Natural killer cell treated with Interleukin-12 subunit alpha and Interleukin-12 subunit beta and Interleukin-15 and Interleukin-18, amount 100 ng/mL, for 72 hours (primary cell): ENCODE data around the gene SKIC3. TPM values are rescaled to one million over a fixed set of nuclear protein-coding genes. Genes with fewer than 3 reads are reported as not detected.
A peak's percentile ranks its signal among the peaks of the same experiment; 100 is the strongest.

Experiments used
- ATAC-seq, 2 donors: fragments of 150-1000 bp; cut with Tn5 transposase in 1 of 2; sonication (Bioruptor Pico), chemical (Tn5 transposase) in 1 of 2; 2 replicates each; pipeline ENCODE4 v1.10.0; 2021
- DNase-seq: peaks from one replicate; pipeline ENCODE4 v3.0.0; 2022; ENCODE audit warnings: low spot score
- H3K27ac Mint-ChIP-seq, 2 donors: 1 replicate in 1 of 2; 2 replicates in 1 of 2; pipeline ENCODE4 v1.8.0; 2022; ENCODE audit warnings: mixed read lengths in 2 of 2, mild to moderate bottlenecking in 1 of 2, moderate library complexity in 1 of 2
- H3K27me3 Mint-ChIP-seq, 2 donors: 1 replicate in 1 of 2; 2 replicates in 1 of 2; pipeline ENCODE4 v1.8.0; 2022; ENCODE audit warnings: mixed read lengths in 2 of 2
- H3K36me3 Mint-ChIP-seq: one replicate; pipeline ENCODE4 v1.8.0; 2022; ENCODE audit warnings: mixed read lengths
- H3K4me1 Mint-ChIP-seq, 2 donors: 1 replicate in 1 of 2; 2 replicates in 1 of 2; pipeline ENCODE4 v1.8.0; 2022; ENCODE audit warnings: low read depth in 2 of 2, mixed read lengths in 2 of 2, mild to moderate bottlenecking in 1 of 2
- H3K4me3 Mint-ChIP-seq: one replicate; pipeline ENCODE4 v1.8.0; 2022; ENCODE audit warnings: mixed read lengths
- H3K9me3 Mint-ChIP-seq: 2 replicates; pipeline ENCODE4 v1.8.0; 2022; ENCODE audit warnings: mixed read lengths
- total RNA-seq, 2 donors: library from RNA; stranded (reverse); gene quantifications; one replicate each; pipeline ENCODE4 v1.2.3, GENCODE V29; 2022

SKIC3 gene
- 10 to 100 TPM; 59.3 to 64.3 TPM for total RNA-seq

DNA sequence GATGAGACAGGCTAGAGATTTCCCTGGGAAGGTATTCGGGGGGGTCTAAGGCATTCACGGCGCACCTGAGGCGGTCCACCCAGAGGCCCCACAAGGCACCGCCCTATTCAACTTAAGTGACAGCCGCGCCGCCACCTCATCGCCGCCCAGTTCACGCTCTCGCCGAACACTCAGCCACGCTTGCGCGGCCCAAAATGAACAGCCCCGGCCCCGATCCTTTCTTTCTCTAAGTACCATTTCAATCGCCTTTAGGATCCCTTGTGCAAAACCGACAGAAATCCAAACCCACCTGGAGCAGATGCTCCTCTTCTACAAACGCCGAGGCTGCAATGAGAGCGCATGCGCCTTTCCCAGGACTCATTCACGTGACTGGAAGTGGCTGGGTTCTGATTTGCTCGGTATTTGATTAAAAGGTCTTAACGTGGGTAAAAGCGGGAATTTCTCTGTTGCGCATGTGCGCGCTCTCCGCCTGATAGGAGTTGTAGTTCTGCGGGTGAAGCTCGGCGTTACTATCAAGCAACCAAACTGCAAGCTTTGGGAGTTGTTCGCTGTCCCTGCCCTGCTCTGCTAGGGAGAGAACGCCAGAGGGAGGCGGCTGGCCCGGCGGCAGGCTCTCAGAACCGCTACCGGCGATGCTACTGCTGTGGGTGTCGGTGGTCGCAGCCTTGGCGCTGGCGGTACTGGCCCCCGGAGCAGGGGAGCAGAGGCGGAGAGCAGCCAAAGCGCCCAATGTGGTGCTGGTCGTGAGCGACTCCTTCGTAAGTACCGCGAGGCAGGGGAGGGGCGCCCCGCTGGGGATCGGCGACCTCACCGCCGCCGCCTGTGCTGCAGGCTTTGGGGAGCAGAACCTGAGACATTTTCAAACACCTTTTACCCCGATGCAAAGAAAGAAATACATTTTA is at the start of gene SKIC3, which contains the start of gene ARSK:
Gene SKIC3 (minus strand): TSS at position 331 of the 902 bp plus-strand sequence. CDS start 7,827 bp downstream, outside the sequence.
Gene ARSK (plus strand): TSS at position 455 of the 902 bp plus-strand sequence. CDS start 178 bp downstream, at position 633.
- Mint-ChIP-seq H3K4me1 (peaks cover 30 to 35% of the 10 kb centered on the region in 2 donors), H3K27me3 (no peaks in the 10 kb centered on the region), H3K4me3 (peak within 1 kb of the TSS; percentile 98), H3K36me3 (peaks cover 4% of the 10 kb centered on the region), H3K9me3 (no peaks in the 10 kb centered on the region), H3K27ac (peak within 1 kb of the TSS; percentile 92 to 94)
- DNase-seq (peak; percentile 90), ATAC-seq (peak; percentile 92 to 93)

DNA sequence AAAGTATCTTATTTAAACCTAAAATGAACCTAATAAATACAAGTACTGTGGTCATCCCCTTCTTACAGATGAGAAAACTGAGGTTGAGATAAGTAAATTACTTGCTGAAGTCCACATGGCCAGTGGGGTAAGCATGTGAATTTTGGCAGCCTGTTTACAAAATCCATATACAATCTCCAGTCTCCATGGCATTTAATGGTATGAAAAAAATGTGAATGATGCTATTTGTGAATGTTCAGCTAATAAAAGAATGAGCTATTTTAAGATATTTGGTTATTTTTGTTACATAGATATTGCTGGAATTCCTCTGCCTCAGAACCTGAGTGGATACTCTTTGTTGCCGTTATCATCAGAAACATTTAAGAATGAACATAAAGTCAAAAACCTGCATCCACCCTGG is 45.8 kb upstream of the SKIC3 start:
- H3K4me1 Mint-ChIP-seq = no peaks in the 10 kb centered on the region
- H3K4me3 Mint-ChIP-seq = no peak overlapping the region
- ATAC-seq = no peak

DNA sequence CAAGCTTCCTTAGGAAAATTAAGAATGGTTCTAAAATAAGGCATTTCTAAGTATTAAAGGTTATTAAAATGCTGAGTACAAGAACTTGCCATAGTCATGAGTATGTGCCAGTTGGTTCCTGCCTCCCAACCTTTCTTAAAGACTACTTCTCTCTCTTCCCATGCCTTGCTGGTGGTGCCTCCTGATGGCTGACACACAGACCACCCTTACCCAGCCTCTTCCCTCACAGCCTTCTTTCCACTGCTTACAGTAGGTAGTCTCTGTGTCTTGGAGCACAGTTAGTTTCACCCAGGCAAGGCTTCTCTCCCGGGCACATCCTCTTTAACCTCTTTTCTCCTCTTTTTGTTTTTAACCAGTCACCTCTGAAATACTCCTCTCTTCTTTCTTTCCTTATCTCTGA is 44.5 kb upstream of the SKIC3 start:
- DNase-seq (no peak), ATAC-seq (no peak)
- Mint-ChIP-seq H3K4me1 (no peaks in the 10 kb centered on the region), H3K36me3 (no peaks in the 10 kb centered on the region), H3K4me3 (no peak overlapping the region), H3K9me3 (no peaks in the 10 kb centered on the region), H3K27ac (no peak overlapping the region), H3K27me3 (no peaks in the 10 kb centered on the region)

More for the DNA sequence above, 45.8 kb upstream of the SKIC3 start:
- no peak overlapping the region for H3K27ac Mint-ChIP-seq
- H3K9me3 Mint-ChIP-seq = no peaks in the 10 kb centered on the region
- no peaks in the 10 kb centered on the region for H3K27me3 Mint-ChIP-seq
- DNase-seq = no peak
- no peaks in the 10 kb centered on the region for H3K36me3 Mint-ChIP-seq

DNA sequence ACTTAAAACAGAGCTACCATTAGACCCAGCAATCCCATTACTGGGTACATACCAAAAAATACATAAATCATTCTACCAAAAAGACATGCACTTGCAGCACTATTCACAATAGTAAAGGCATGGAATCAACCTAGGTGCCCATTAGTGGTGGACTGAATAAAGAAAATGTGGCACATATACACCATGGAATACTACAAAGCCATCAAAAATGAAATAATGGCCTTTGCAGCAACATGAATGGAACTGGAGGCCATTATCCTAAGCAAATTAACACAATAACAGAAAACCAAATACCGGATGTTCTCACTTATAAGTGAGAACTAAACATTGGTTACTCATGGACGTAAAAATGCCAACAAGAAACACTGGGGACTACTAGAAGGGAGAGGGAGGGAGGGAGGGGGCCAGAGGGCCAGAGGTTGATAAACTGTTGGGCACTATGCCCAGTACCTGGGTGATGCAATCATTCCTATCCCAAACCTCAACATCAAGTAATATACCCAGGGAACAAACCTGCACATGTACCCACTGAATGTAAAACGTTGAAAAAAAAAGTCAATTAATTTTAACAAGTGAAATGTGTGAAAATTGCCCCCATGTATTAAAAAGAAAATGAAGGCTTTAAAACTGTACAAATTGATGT is 40.6 kb upstream of the SKIC3 start:
- ATAC-seq = no peak
- no peak overlapping the region for H3K4me3 Mint-ChIP-seq
- H3K27me3 Mint-ChIP-seq = no peaks in the 10 kb centered on the region
- H3K4me1 Mint-ChIP-seq = peaks cover 6 to 17% of the 10 kb centered on the region in 2 donors
- H3K27ac Mint-ChIP-seq = no peak overlapping the region
- no peak for DNase-seq
- no peaks in the 10 kb centered on the region for H3K9me3 Mint-ChIP-seq
- H3K36me3 Mint-ChIP-seq = no peaks in the 10 kb centered on the region

DNA sequence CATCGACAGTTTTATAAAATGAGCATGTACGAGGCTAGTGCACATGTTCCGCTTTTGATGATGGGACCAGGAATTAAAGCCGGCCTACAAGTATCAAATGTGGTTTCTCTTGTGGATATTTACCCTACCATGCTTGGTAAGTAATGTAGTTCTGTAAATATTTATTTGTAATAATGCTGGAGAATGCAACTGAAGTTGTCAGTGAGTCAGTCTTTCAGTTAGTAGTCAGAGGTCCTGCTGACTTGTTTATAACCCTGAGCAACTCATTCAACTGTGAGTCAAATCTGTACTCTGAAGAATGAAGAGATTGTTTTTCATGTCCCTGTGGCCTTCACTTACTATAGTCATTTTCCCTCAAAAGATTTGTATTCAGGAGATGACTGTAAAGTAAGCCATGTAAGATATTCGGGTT is 36.7 kb upstream of the SKIC3 start:
- Mint-ChIP-seq H3K27ac (no peak overlapping the region), H3K9me3 (no peaks in the 10 kb centered on the region), H3K27me3 (no peaks in the 10 kb centered on the region), H3K4me3 (no peak overlapping the region), H3K36me3 (no peaks in the 10 kb centered on the region), H3K4me1 (peaks cover 9 to 23% of the 10 kb centered on the region in 2 donors)
- ATAC-seq (peak; percentile 61 to 96), DNase-seq (no peak)

DNA sequence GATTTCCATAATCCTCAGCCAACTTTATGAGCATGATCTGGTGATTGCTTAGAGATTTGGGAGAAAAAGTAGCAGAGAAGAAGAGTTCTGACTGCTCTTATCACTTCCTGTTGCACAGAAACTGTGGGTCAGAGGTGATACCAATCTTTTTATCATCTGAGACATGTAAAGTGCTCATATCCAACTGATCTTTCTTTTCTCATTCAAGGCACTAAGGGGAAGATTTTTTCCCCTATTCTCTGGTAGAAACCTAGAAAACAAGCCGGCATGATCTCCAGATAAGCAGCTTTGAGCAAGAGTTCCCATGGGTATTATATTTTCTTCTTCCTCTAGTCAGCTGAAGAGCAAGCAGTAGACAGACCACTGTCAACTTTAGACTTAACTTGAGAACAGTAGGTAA is 36.1 kb upstream of the SKIC3 start:
- Mint-ChIP-seq H3K27ac (no peak overlapping the region), H3K9me3 (no peaks in the 10 kb centered on the region), H3K27me3 (no peaks in the 10 kb centered on the region), H3K4me1 (peaks cover 9 to 23% of the 10 kb centered on the region in 2 donors), H3K4me3 (no peak overlapping the region), H3K36me3 (no peaks in the 10 kb centered on the region)
- ATAC-seq = no peak
- no peak for DNase-seq

DNA sequence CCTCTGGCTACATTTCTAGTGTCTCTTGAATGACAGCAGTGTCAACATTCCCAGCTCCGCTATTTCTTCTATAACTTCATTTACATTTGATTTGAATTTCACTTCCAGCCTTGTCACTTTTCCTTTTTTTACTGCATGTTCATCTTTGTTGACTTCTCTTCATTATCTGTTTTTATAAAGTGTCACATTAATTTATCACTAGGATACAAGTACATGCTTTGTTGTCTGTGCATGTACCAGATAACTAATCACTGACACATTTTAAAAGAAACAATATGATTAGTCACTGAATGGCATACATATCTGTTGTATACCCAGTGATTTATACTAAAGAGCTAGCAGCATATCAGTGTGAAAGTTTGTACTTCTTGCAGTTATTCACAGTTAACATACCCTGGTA is 29.2 kb upstream of the SKIC3 start:
- Mint-ChIP-seq H3K27ac (no peak overlapping the region), H3K36me3 (no peaks in the 10 kb centered on the region), H3K4me1 (no peaks in the 10 kb centered on the region), H3K4me3 (no peak overlapping the region), H3K9me3 (no peaks in the 10 kb centered on the region), H3K27me3 (no peaks in the 10 kb centered on the region)
- no peak for ATAC-seq
- no peak for DNase-seq

DNA sequence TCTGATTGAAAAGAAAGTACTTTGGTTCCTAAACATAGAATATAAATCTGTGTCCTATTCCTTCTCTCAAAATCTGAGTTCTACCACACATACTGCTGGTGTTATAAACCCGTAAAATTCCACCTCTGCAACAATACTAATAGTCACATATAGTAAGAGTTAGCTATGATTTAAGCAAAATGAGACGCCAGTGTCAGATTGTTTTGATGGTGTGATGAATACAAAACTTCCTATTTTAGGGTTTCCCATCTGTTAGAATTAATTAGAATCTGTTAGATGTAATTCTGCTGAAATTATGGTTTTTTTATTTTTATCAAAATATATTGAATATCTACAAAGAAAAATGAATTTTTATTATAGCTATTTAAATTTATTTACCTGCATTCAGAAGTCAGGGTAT is 26.8 kb upstream of the SKIC3 start:
- H3K4me3 Mint-ChIP-seq = no peak overlapping the region
- H3K27ac Mint-ChIP-seq = no peak overlapping the region
- H3K4me1 Mint-ChIP-seq = no peaks in the 10 kb centered on the region
- DNase-seq (no peak), ATAC-seq (no peak)
- H3K36me3 Mint-ChIP-seq = no peaks in the 10 kb centered on the region
- H3K27me3 Mint-ChIP-seq = no peaks in the 10 kb centered on the region
- H3K9me3 Mint-ChIP-seq = no peaks in the 10 kb centered on the region

DNA sequence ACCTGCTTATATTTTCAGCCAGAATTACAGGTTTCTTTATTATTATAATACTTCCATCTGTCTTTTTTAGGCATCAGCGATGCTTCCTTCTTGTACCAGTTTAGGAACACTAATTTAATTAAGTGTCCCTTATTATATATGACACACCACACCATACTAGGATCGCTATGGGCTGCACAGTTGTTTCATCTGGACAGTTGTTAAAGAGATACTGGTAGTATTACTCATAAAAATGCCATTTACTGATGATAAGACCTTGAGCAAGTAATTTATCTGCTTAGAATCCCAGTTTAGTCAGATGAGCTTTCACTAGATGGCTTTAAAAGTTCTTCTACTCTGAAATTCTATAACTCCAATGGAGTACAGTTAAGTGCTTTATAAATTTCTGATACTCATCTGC is 17.2 kb upstream of the SKIC3 start:
- no peaks in the 10 kb centered on the region for H3K27me3 Mint-ChIP-seq
- peaks cover 12% of the 10 kb centered on the region for H3K36me3 Mint-ChIP-seq
- no peaks in the 10 kb centered on the region for H3K4me1 Mint-ChIP-seq
- DNase-seq (no peak), ATAC-seq (no peak)
- no peak overlapping the region for H3K4me3 Mint-ChIP-seq
- no peak overlapping the region for H3K27ac Mint-ChIP-seq
- no peaks in the 10 kb centered on the region for H3K9me3 Mint-ChIP-seq

DNA sequence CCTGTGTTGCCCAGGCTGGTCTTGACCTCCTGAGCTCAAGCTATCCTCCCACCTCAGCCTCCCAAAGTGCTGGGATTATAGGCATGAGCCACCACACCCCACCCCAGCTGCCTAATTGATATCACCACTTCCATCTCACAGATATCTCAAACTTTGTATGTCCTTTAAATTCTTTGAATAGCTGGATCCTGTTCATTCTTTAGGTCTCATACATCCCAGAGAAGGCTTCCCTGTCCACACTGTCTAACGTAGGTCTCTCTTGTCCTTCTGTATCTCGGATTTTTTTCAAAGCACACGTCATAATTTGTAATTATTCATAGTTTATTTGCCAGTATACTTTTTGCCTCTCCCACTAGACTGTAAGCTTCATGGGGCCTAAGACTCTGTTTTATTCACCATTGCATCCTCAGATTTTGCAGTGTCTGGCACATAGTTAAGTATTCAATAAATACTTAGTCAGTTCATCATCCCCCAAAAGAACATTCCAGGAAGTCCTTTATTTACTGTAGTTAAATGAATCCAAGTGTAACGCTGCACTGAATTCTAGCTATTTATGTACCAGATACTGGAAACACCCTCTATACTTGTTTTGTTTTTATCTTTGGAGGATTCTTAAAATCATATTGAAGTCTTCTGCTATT is 10.6 kb upstream of the SKIC3 start:
- DNase-seq (no peak), ATAC-seq (no peak)
- H3K27ac Mint-ChIP-seq = no peak overlapping the region
- H3K27me3 Mint-ChIP-seq = no peaks in the 10 kb centered on the region
- H3K4me1 Mint-ChIP-seq = no peaks in the 10 kb centered on the region
- peaks cover 7% of the 10 kb centered on the region for H3K36me3 Mint-ChIP-seq
- no peaks in the 10 kb centered on the region for H3K9me3 Mint-ChIP-seq
- no peak overlapping the region for H3K4me3 Mint-ChIP-seq

DNA sequence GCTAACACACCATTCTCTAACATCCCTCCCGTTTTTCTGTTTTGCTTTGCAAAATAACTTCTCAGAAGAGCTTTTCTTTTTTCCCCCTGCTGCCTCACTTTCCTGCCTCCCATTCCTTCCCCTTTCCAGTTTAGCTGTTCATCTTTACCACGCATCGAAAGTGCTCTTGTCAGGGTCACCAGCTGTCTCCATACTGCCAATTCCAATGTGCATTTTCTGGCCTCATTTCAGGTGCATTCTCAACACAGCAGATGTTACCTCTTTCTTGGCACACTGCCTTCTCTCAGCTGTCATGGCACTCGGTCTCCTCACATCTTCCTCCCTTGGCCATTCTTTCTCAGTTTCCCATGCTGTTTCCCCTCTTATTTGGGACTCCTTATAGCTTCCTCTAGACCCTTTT is 9.7 kb upstream of the SKIC3 start:
- Mint-ChIP-seq H3K4me1 (no peaks in the 10 kb centered on the region), H3K27ac (no peak overlapping the region), H3K9me3 (no peaks in the 10 kb centered on the region), H3K36me3 (no peaks in the 10 kb centered on the region), H3K27me3 (no peaks in the 10 kb centered on the region), H3K4me3 (no peak overlapping the region)
- ATAC-seq = no peak
- no peak for DNase-seq

DNA sequence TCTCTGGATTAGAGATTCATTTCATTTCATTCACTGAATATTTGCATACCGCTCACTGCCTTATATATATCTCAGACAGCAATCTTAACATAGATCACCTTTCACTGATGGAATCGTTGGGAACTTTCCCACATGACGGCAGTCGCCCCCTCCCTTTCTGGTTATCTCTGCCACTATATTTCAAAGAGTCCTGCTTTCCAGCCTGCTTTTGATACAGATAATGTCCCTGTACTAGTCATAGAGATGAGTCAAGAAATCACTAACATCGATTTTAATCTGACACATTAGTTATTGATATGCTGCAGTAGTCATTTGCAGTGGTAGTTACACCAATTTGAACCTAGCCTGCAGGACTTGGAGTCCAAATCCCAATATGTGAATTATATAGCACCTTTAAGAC is 8.6 kb upstream of the SKIC3 start:
- no peak for DNase-seq
- ATAC-seq = no peak
- H3K4me1 Mint-ChIP-seq = no peaks in the 10 kb centered on the region
- no peak overlapping the region for H3K4me3 Mint-ChIP-seq
- no peak overlapping the region for H3K27ac Mint-ChIP-seq
- no peaks in the 10 kb centered on the region for H3K9me3 Mint-ChIP-seq
- H3K36me3 Mint-ChIP-seq = no peaks in the 10 kb centered on the region
- no peaks in the 10 kb centered on the region for H3K27me3 Mint-ChIP-seq

DNA sequence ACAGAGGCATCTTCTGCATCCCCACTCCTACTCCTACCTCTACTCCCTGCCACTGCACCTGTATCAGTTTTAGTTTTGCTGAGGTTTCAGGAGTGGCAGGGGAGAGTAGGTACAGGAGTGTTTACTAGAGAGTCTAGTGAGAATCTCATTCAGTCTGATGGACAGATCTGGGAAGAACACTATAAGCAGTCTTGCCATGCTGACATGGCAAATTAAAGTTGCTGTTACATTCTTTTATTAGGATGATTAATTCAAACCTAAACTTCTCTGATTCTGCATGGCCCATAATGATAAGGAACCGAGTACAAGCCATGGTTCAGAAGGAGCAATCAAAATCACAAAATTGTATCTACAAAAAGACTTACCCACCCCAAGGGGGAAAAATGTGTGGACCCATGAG is 7.5 kb upstream of the SKIC3 start:
- H3K4me3 Mint-ChIP-seq = no peak overlapping the region
- DNase-seq (no peak), ATAC-seq (no peak)
- H3K36me3 Mint-ChIP-seq = no peaks in the 10 kb centered on the region
- no peaks in the 10 kb centered on the region for H3K9me3 Mint-ChIP-seq
- no peaks in the 10 kb centered on the region for H3K4me1 Mint-ChIP-seq
- no peak overlapping the region for H3K27ac Mint-ChIP-seq
- no peaks in the 10 kb centered on the region for H3K27me3 Mint-ChIP-seq

DNA sequence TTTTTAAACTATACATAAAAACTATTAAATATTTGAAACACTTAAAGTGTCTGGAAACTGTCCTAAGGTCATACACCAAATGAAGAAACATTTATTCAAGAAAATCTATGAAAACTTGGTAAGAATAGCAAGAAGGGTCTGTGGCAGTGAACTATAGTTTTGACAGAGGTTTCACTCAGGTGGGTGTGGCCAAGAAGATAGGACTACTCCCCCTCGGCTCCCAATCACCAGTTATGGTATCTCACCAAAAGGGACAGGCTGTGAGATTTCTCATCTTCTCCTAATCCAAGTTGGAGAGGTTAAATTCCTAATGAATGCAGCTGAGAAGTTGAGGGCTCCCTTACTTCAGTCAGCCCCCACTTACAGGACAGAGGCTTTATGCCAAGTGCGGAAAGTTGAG is 3.1 kb upstream of the SKIC3 start:
- ATAC-seq = no peak
- peaks cover 18 to 21% of the 10 kb centered on the region in 2 donors for H3K4me1 Mint-ChIP-seq
- no peak for DNase-seq
- no peaks in the 10 kb centered on the region for H3K36me3 Mint-ChIP-seq
- no peaks in the 10 kb centered on the region for H3K9me3 Mint-ChIP-seq
- no peak overlapping the region for H3K27ac Mint-ChIP-seq
- no peak overlapping the region for H3K4me3 Mint-ChIP-seq
- no peaks in the 10 kb centered on the region for H3K27me3 Mint-ChIP-seq
